Measurements from ENCODE around the gene PLBD1. TPM values are rescaled to one million over a fixed set of nuclear protein-coding genes. Genes with fewer than 3 reads are reported as not detected.

PLBD1 gene
- 41.3 to 48.1 TPM (median 43.8 TPM) in 3 replicates for total RNA-seq

- Mint-ChIP-seq H3K4me1 (peaks cover 50% of the 10 kb centered on the region), H3K4me3 (peak within 1 kb of the TSS; percentile 71), H3K27me3 (ENCODE audit: low read depth) (no peaks in the 10 kb centered on the region), H3K27ac (peak within 1 kb of the TSS; percentile 88), H3K9me3 (no peaks in the 10 kb centered on the region), H3K36me3 (peaks cover 2% of the 10 kb centered on the region)
- TF ChIP-seq CTCF (IDR thresholded peaks at IDR 0.05; ENCODE audit: unreplicated experiment): no peak
- DNase-seq (ENCODE audit: low spot score in 2 of 2, unreplicated experiment in 2 of 2): peak; percentile 31 to 62
Observed at GRCh38 chr12:14567351-14568162, at the start of gene PLBD1. TSS of gene PLBD1 (minus strand) at chr12:14567883. CDS start at chr12:14567696, 187 bp downstream.

- Mint-ChIP-seq H3K27me3 (ENCODE audit: low read depth) (no peaks in the 10 kb centered on the region), H3K4me3 (no peak overlapping the region), H3K36me3 (peaks cover 2% of the 10 kb centered on the region), H3K27ac (no peak overlapping the region), H3K9me3 (peaks cover 21% of the 10 kb centered on the region), H3K4me1 (peaks cover 6% of the 10 kb centered on the region)
- no peak for DNase-seq (ENCODE audit: low spot score in 2 of 2, unreplicated experiment in 2 of 2)
- TF ChIP-seq CTCF (IDR thresholded peaks at IDR 0.05; ENCODE audit: unreplicated experiment): no peak
Observed at GRCh38 chr12:14614704-14615121, 47.0 kb upstream of the PLBD1 start.

- peaks cover 2% of the 10 kb centered on the region for H3K4me1 Mint-ChIP-seq
- H3K27ac Mint-ChIP-seq: no peak overlapping the region
- TF ChIP-seq CTCF (IDR thresholded peaks at IDR 0.05; ENCODE audit: unreplicated experiment): no peak
Observed at GRCh38 chr12:14613718-14614117, 46.0 kb upstream of the PLBD1 start.

GRCh38 chr12:14612898-14613445, 45.3 kb upstream of the PLBD1 start:
- peaks cover 7% of the 10 kb centered on the region for H3K36me3 Mint-ChIP-seq
- H3K9me3 Mint-ChIP-seq: peaks cover 38% of the 10 kb centered on the region
- no peak overlapping the region for H3K4me3 Mint-ChIP-seq
- H3K27ac Mint-ChIP-seq: no peak overlapping the region
- no peaks in the 10 kb centered on the region for H3K27me3 Mint-ChIP-seq (ENCODE audit: low read depth)
- DNase-seq (ENCODE audit: low spot score in 2 of 2, unreplicated experiment in 2 of 2): no peak
- no peaks in the 10 kb centered on the region for H3K4me1 Mint-ChIP-seq
- no peak for TF ChIP-seq CTCF (IDR thresholded peaks at IDR 0.05; ENCODE audit: unreplicated experiment)

More at GRCh38 chr12:14613718-14614117, 46.0 kb upstream of the PLBD1 start:
- no peak for DNase-seq (ENCODE audit: low spot score in 2 of 2, unreplicated experiment in 2 of 2)
- no peaks in the 10 kb centered on the region for H3K27me3 Mint-ChIP-seq (ENCODE audit: low read depth)
- peaks cover 2% of the 10 kb centered on the region for H3K36me3 Mint-ChIP-seq
- H3K9me3 Mint-ChIP-seq: peaks cover 31% of the 10 kb centered on the region
- no peak overlapping the region for H3K4me3 Mint-ChIP-seq

- Mint-ChIP-seq H3K36me3 (peaks cover 8% of the 10 kb centered on the region), H3K27ac (no peak overlapping the region), H3K27me3 (ENCODE audit: low read depth) (no peaks in the 10 kb centered on the region), H3K4me1 (no peaks in the 10 kb centered on the region), H3K4me3 (no peak overlapping the region), H3K9me3 (peaks cover 42% of the 10 kb centered on the region)
- no peak for TF ChIP-seq CTCF (IDR thresholded peaks at IDR 0.05; ENCODE audit: unreplicated experiment)
- no peak for DNase-seq (ENCODE audit: low spot score in 2 of 2, unreplicated experiment in 2 of 2)
Observed at GRCh38 chr12:14612250-14612649, 44.6 kb upstream of the PLBD1 start.

Measured in mesothelial cell of epicardium (in vitro differentiated cells).